Sigmoid colon (tissue), 7 donors: ENCODE results near the gene MON2. TPM values are rescaled to one million over a fixed set of nuclear protein-coding genes. Genes with fewer than 3 reads are reported as not detected.
"Not testable (repeated sequence)": the region's sequence is repeated elsewhere in the genome, so short reads cannot be mapped to it uniquely, and the experiment has no call there.

Experiments used
- DNase-seq: peaks from one replicate; pipeline ENCODE4 v3.0.0-alpha.2; 2019
- H3K27ac ChIP-seq, 4 donors: fragments of 200-600 bp; sonication (generic); one replicate each; pipeline ENCODE4 v1.5.1; 2016 to 2019; ENCODE audit warnings: mild to moderate bottlenecking in 1 of 4
- H3K27me3 ChIP-seq, 3 donors: fragments of 200-600 bp; sonication (generic); one replicate each; pipeline ENCODE4 v1.5.1; 2019; ENCODE audit warnings: mild to moderate bottlenecking in 1 of 3
- H3K36me3 ChIP-seq, 4 donors: fragments of 200-600 bp; sonication (generic); one replicate each; pipeline ENCODE4 v1.5.1; 2016 to 2019
- H3K4me1 ChIP-seq, 4 donors: fragments of 200-600 bp; sonication (generic); one replicate each; pipeline ENCODE4 v1.5.1; 2017 to 2019
- H3K4me3 ChIP-seq, 4 donors: fragments of 200-600 bp; sonication (generic); one replicate each; pipeline ENCODE4 v1.5.1; 2017 to 2019; ENCODE audit warnings: mild to moderate bottlenecking in 2 of 4, moderate library complexity in 1 of 4
- H3K9me3 ChIP-seq, 4 donors: fragments of 200-600 bp in 3 of 4; sonication (generic) in 3 of 4; one replicate each; pipeline versions ENCODE4 v1.5.1 to v1.6.1; 2013 to 2019
- CTCF ChIP-seq, 4 experiments: fragments of 450-650 bp in 3 of 4; fragments of 200-600 bp in 1 of 4; IDR thresholded peaks; one replicate each; pipeline ENCODE4 v1.5.1; 2016 to 2019; ENCODE audit warnings: antibody characterized with exemption in 4 of 4, mild to moderate bottlenecking in 3 of 4, moderate library complexity in 2 of 4
- EP300 ChIP-seq, 4 donors: sonication (generic); formaldehyde crosslinking; IDR thresholded peaks; one replicate each; pipeline ENCODE4 v1.6.1; 2017; ENCODE audit warnings: antibody characterized with exemption in 4 of 4
- POLR2A ChIP-seq, 2 donors: fragments of 450-650 bp; IDR thresholded peaks; one replicate each; pipeline ENCODE4 v1.6.1; 2016; ENCODE audit warnings: antibody characterized with exemption in 2 of 2, mild to moderate bottlenecking in 2 of 2, moderate library complexity in 2 of 2
- POLR2AphosphoS5 ChIP-seq, 4 donors: sonication (generic); formaldehyde crosslinking; IDR thresholded peaks; one replicate each; pipeline ENCODE4 v1.6.1; 2017; ENCODE audit warnings: antibody characterized with exemption in 4 of 4
- WGBS, 2 donors: extraction: QIAGEN DNeasy Blood & Tissue Kit; methylation state at CpG; one replicate each; pipeline ENCODE4 v1.1.7; 2013; 5-methylcytosine and 5-hydroxymethylcytosine counted together
- intact Hi-C: fragments of 100-400 bp; cut with DNase I; formaldehyde crosslinking; loops from one replicate; pipeline ENCODE4 v1.15.1; 2023
- polyA plus RNA-seq, 3 donors: library from polyadenylated mRNA; stranded (reverse); fragments of 200-250 nt; gene quantifications; one replicate each; pipeline ENCODE4 v1.2.3, GENCODE V29; 2013
- total RNA-seq, 4 donors: library from RNA; depleted of rRNA; stranded (reverse); fragments of >200 nt; gene quantifications; one replicate each; pipeline ENCODE4 v1.1.0, GENCODE V29; 2016
- donor health status: healthy with polysubstance abuse.
- donor health status: Bipolar disorder and iron deficiency.
- donor health status: healthy.

The MON2 gene
- total and polyA plus RNA-seq, 7 donors, result 4.6 to 92.0 (median 57.1) TPM

- intact Hi-C loops, result loop anchor here (5.0 kb wide), 1 partner anchor 362 kb away; no protein-coding TSS in a partner anchor
- WGBS, 2 donors, result 3% methylated on average over 29 of the region's 29 CpGs
- Histone ChIP-seq H3K9me3 (no peaks in the 10 kb centered on the region), H3K27ac (no peak overlapping the region), H3K4me1 (peaks cover 0 to 15% (median 7%) of the 10 kb centered on the region in 4 donors), H3K36me3 (no peaks in the 10 kb centered on the region), H3K4me3 (peak overlapping the region; percentile 19 to 50 (median 42)), H3K27me3 (peaks cover 5 to 22% (median 11%) of the 10 kb centered on the region in 3 donors)
- DNase-seq, result peak; percentile 65
- TF ChIP-seq CTCF (IDR thresholded peaks at IDR 0.05) (peak in 2 of 4 experiments; percentile 17 to 25), POLR2A (IDR thresholded peaks at IDR 0.05) (no peak)
Observed at GRCh38 chr12:62435303-62436163, 31.1 kb upstream of the MON2 start.

- intact Hi-C loops, result loop anchor here (5.0 kb wide), 1 partner anchor 361 kb away; no protein-coding TSS in a partner anchor
- Histone ChIP-seq H3K4me3 (peak overlapping the region in 2 of 4 donors; percentile 47 to 50), H3K36me3 (no peaks in the 10 kb centered on the region), H3K27me3 (peaks cover 5 to 22% (median 11%) of the 10 kb centered on the region in 3 donors), H3K9me3 (no peaks in the 10 kb centered on the region), H3K27ac (no peak overlapping the region), H3K4me1 (peaks cover 0 to 15% (median 7%) of the 10 kb centered on the region in 4 donors)
- TF ChIP-seq POLR2AphosphoS5 (IDR thresholded peaks at IDR 0.05) (no peak), POLR2A (IDR thresholded peaks at IDR 0.05) (no peak), CTCF (IDR thresholded peaks at IDR 0.05) (no peak), EP300 (IDR thresholded peaks at IDR 0.05) (no peak)
- DNase-seq, result no peak
- WGBS, 2 donors, result 88 to 89% methylated on average over 12 of the region's 12 CpGs
Observed at GRCh38 chr12:62436164-62436503, 30.5 kb upstream of the MON2 start.

GRCh38 chr12:62438098-62438692 lies 28.4 kb upstream of the MON2 start:
- H3K4me1 ChIP-seq, result peaks cover 0 to 15% (median 7%) of the 10 kb centered on the region in 4 donors
- intact Hi-C loops, result loop anchor here (5.0 kb wide), 1 partner anchor 359 kb away; no protein-coding TSS in a partner anchor
- H3K36me3 ChIP-seq, result no peaks in the 10 kb centered on the region
- H3K4me3 ChIP-seq, result no peak overlapping the region
- no peak for DNase-seq
- peaks cover 0 to 7% (median 0%) of the 10 kb centered on the region in 4 donors for H3K9me3 ChIP-seq
- no peak for TF ChIP-seq POLR2AphosphoS5 (IDR thresholded peaks at IDR 0.05)
- no peak for TF ChIP-seq EP300 (IDR thresholded peaks at IDR 0.05)
- no peak for TF ChIP-seq POLR2A (IDR thresholded peaks at IDR 0.05)
- TF ChIP-seq CTCF (IDR thresholded peaks at IDR 0.05), result peak; percentile 9 to 60 (median 54)
- 9 to 22% methylated on average over 6 of the region's 6 CpGs for WGBS, 2 donors
- peaks cover 3 to 15% (median 10%) of the 10 kb centered on the region in 3 donors for H3K27me3 ChIP-seq
- H3K27ac ChIP-seq, result no peak overlapping the region

- DNase-seq, result no peak
- no peaks in the 10 kb centered on the region for H3K27me3 ChIP-seq
- no peaks in the 10 kb centered on the region for H3K36me3 ChIP-seq
- TF ChIP-seq POLR2AphosphoS5 (IDR thresholded peaks at IDR 0.05), result no peak
- intact Hi-C loops, result no loop called here
- no peak overlapping the region for H3K27ac ChIP-seq
- no peaks in the 10 kb centered on the region for H3K4me1 ChIP-seq
- H3K9me3 ChIP-seq, result peaks cover 0 to 7% (median 2%) of the 10 kb centered on the region in 4 donors
- 10 to 41% methylated on average over 2 of the region's 2 CpGs for WGBS, 2 donors
- no peak overlapping the region for H3K4me3 ChIP-seq
Observed at GRCh38 chr12:62446754-62447452, 19.7 kb upstream of the MON2 start.

GRCh38 chr12:62448436-62448835 lies 18.2 kb upstream of the MON2 start:
- no peak for DNase-seq
- intact Hi-C loops, result no loop called here
- WGBS, 2 donors, result 90 to 95% methylated on average over 3 of the region's 3 CpGs
- Histone ChIP-seq H3K4me3 (no peak overlapping the region), H3K36me3 (no peaks in the 10 kb centered on the region), H3K27ac (no peak overlapping the region), H3K27me3 (no peaks in the 10 kb centered on the region), H3K4me1 (no peaks in the 10 kb centered on the region), H3K9me3 (peaks cover 0 to 4% (median 0%) of the 10 kb centered on the region in 4 donors)
- TF ChIP-seq POLR2A (IDR thresholded peaks at IDR 0.05) (no peak), POLR2AphosphoS5 (IDR thresholded peaks at IDR 0.05) (no peak), CTCF (IDR thresholded peaks at IDR 0.05) (no peak), EP300 (IDR thresholded peaks at IDR 0.05) (no peak)

- DNase-seq, H3K36me3 ChIP-seq, H3K27ac ChIP-seq, H3K4me1 ChIP-seq, H3K9me3 ChIP-seq, H3K27me3 ChIP-seq, intact Hi-C loops, H3K4me3 ChIP-seq: not testable (repeated sequence)
- WGBS, 2 donors, result 62 to 69% methylated on average over 2 of the region's 2 CpGs
Observed at GRCh38 chr12:62455429-62455828, 11.2 kb upstream of the MON2 start.
